Endothelial cell of umbilical vein (primary cell): ENCODE measurements around the gene COQ9.

Source experiments
- CTCF ChIP-seq, 2 donors: IDR thresholded peaks; 1 replicate in 1 of 2; 2 replicates in 1 of 2; pipeline ENCODE4 v1.5.1; 2011; ENCODE audit warnings: low read length in 2 of 2, mild to moderate bottlenecking in 2 of 2, moderate library complexity in 2 of 2, control low read depth in 1 of 2, inconsistent platforms in 1 of 2, low read depth in 1 of 2; ENCODE audit not compliant: insufficient read depth in 1 of 2; ENCODE audit errors: extremely low read depth in 1 of 2
- EZH2 ChIP-seq: IDR thresholded peaks from 2 replicates; pipeline ENCODE4 v1.6.1; 2012; ENCODE audit warnings: borderline replicate concordance, low read depth, mild to moderate bottlenecking, moderate library complexity, low read length, inconsistent platforms; ENCODE audit not compliant: severe bottlenecking
- POLR2A ChIP-seq: IDR thresholded peaks from 2 replicates; pipeline ENCODE4 v1.6.1; 2012; ENCODE audit warnings: low read depth, mild to moderate bottlenecking, control low read depth, low read length

GRCh38 chr16:57446531-57447185 is 621 bp upstream of the COQ9 start:
- TF ChIP-seq EZH2 = no peak
- no peak for TF ChIP-seq CTCF (IDR thresholded peaks at IDR 0.05; ENCODE audit: extremely low read depth in 1 of 2, insufficient read depth in 1 of 2, low read depth in 1 of 2, low read length in 2 of 2)
- TF ChIP-seq POLR2A = no peak
